NCI-H226 (cell line): ENCODE results near the gene EPOP.
"Not testable (repeated sequence)": the region's sequence is repeated elsewhere in the genome, so short reads cannot be mapped to it uniquely, and the experiment has no call there.

Experiments
- DNase-seq: peaks from one replicate; pipeline ENCODE4 v3.0.0-alpha.2; 2015

Gene EPOP

DNA sequence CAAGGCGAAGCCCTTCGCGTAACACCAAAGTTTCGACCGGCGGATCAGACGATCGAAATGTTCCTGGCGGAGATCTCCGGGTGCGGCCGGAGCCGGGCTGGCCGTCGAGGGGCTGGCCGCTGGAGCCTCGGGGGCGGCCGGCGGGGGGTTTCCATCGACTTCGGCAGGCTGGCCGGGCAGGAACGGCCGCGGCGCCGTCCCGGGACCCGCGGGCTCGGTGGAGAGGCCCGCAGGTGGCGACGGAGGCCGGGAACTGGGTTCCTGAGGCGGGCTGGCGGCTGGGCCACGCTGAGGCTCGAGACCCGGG, 1.1 kb downstream of the EPOP start:
- no peak for DNase-seq

GRCh38 chr17:38672788-38673706, 1.7 kb downstream of the EPOP start:
- no peak for DNase-seq

DNA sequence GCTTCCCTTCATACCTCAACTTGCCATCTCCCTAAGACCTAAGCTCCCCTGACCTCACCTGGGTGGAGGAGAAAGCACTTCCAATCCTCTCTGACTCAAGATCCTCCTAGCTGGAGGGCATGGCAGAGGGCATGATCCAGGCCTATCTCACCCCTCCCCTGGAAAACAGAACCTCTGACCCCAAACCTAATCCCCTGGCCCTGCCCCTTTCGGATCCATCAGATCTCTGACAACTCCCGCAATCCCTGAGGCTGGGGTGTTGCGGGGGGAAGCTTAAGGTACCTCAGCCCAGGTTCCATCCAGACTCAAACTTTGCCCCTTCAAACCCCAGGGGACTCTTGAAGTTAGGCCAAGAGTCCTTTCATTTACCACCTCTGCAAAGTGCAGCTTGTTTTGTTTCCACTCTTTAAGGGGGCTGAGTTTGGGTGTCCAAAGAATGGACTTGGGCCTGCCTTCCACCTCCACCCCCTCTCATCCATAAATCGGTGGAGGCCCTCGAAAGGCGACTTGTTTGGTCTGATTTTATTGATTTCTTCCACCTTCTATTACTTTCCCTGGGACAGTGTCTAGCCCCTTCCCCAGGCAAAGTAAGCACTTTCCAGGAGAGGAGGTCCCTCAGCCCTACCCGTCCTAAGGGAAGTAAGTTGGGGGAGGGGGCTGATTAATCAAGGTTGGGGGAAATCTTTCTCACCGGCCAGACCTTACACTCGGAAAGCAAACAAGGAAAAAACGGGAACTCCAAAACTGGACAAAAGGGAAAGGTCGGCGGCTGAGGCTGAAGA, 2.6 kb downstream of the EPOP start:
- no peak for DNase-seq

- DNase-seq = no peak
Measured at GRCh38 chr17:38669520-38669919, 5.2 kb downstream of the EPOP start.

GRCh38 chr17:38667787-38668122, 7.0 kb downstream of the EPOP start:
- DNase-seq = no peak

DNA sequence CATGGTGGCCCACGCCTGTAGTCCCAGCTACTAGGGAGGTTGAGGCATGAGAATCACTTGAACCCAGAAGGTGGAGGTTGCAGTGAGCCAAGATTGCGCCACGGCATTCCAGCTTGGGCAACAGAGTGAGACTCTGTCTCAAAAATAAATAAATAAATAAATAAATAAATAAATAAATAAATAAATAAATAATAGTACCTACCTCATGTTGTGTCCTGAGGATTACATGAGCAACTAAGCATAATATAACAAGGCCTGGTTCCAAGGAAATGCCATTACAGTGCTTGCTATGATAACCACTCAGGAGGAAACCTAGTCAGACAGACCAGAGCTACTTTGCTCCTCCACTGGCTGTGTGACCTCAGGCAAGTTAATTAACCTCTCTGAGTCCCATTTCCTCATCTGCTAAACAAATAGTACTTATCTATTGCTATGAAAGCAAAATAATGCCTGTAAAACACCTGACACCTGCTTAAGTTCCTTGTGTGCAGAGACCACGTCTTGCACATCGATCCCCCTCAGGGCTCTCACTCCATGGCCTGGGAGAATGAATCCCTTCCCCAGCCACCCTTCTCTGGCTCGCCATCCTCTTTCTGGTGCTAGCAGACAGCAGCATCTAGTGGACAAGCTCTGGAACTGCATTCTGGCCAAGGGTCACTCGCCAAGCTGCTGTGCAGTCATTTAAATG, 7.5 kb downstream of the EPOP start:
- DNase-seq = peak; percentile 42

- peak; percentile 36 for DNase-seq
Measured at GRCh38 chr17:38663964-38664644, 10.7 kb downstream of the EPOP start.

- peak; percentile 65 for DNase-seq
Measured at GRCh38 chr17:38663125-38663751, 11.5 kb downstream of the EPOP start.

DNA sequence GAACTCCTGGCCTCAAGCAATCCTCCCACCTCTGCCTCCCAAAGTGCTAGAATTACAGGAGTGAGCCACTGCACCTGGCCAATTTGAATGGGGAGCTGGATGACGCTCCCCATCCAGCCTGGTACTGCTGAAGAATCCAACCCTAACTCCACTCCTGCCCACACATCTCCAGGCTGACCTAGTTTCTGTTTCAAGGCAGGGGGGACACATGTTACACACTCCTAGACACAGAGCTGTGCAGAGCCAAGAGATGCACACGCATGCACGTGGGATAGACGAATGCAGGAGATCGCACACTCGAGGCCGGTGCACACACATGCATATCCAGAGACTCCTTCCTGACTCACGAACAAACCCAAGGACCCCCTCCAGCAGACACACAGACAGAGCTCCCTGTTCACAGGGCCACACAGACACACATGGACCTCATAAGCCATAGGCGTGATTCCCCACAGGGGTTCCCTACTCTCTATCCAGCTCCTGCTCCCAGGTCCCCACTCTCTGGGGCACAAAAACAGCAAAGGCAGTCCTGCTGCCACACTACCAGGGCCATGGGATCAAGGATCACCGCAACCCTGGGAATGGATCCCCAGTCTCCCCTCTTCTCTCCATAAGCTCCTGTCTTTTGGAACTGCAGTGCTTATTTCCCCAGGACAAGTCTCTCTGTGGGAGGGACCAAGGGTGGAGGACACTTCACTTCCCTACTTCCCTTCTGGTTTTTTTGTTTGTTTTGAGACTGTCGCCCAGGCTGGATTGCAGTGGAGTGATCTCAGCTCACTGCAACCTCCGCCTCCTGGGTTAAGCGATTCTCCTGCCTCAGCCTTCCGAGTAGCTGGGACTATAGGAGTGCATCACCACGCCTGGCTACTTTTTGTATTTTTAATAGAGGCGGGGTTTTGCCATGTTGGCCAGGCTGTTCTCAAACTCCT, 14.4 kb downstream of the EPOP start:
- DNase-seq = no peak

DNA sequence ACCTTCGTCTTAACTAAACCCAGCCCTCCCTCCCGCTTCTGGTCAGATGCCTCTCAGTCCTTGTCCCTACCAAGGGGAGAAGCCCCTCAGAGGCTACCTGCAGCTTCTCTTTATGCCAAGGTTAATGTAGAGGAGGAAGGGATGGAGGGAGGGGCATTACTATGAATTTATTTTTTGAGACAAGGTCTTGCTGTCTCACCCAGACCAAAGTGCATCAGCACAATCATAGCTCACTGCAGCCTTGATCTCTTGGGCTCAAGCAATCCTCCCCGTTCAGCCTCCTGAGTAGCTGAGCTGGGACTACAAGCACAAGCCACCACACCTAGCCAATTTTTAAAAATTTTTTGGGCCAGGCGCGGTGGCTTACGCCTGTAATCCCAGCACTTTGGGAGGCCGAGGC, 15.3 kb downstream of the EPOP start:
- no peak for DNase-seq

DNA sequence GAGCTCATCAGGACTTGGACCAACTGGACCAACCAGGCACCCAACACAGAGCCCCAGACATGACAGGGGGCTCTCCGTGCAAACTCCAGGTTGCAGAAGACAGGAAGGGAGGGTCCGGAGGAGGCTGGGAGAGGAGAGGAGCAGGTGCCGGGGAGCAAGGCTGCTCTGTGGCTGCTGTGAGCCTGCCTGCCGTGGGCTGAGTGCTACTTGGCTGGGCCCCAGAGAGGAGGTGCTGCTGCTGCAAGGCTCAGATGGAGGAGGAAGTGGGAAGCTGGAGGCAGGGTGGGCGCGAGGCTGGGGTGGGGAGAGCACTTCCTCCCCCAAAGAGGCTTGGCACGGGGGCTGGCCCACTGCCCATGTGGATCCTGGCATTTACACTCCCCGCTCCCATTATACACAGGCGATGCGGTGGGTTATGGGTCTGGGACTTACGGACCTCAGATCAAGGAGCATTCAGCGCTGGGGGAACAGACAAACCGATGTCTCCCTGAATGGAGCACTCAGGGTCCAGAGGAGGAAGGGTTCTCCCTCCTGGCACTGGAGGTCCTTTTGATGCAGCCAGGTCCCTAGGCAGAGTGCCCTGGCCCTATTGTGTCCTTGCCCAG, 15.9 kb downstream of the EPOP start:
- no peak for DNase-seq

GRCh38 chr17:38657824-38658740, 16.7 kb downstream of the EPOP start:
- DNase-seq = no peak

DNA sequence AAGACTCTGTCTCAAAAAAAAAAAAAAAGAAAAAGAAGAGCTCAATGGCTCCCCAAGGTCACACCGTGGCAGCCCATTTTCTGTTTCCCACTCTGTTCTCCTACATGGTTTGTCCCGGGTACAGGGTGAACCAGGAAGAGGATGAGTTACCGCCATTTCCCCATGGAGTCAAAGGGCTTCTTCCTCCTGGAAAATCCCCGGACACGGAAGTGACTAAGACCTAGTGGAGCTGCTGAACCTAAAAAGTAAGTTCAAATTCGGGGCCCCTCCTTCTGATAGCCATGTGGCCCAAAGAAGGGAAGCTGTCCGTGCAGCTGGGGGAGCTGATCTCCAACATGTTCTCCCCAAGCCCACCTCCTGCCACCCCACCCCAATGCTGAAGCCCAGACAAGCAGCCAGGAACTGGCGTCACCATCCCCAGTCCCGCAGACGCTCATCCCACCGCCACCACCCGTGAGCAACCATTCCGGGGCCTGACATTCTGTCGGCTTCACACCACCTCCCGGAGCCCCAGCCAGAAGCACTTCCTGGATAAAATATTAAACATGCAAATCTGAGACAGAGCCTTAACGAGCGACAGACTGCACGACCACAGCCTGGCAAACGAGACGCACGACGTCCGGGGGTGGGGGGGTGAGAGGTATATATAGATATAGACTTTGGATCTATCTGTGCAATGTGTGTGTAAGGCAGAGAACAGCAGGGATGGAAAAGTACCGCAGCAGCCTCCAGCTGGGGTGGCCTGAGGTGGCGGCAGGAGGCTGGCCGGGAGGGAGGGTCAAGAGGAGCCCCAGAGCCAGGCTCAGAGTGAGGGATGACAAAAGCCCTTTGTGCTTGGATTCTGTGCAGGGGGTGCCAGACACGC, 17.6 kb downstream of the EPOP start:
- DNase-seq = no peak

DNA sequence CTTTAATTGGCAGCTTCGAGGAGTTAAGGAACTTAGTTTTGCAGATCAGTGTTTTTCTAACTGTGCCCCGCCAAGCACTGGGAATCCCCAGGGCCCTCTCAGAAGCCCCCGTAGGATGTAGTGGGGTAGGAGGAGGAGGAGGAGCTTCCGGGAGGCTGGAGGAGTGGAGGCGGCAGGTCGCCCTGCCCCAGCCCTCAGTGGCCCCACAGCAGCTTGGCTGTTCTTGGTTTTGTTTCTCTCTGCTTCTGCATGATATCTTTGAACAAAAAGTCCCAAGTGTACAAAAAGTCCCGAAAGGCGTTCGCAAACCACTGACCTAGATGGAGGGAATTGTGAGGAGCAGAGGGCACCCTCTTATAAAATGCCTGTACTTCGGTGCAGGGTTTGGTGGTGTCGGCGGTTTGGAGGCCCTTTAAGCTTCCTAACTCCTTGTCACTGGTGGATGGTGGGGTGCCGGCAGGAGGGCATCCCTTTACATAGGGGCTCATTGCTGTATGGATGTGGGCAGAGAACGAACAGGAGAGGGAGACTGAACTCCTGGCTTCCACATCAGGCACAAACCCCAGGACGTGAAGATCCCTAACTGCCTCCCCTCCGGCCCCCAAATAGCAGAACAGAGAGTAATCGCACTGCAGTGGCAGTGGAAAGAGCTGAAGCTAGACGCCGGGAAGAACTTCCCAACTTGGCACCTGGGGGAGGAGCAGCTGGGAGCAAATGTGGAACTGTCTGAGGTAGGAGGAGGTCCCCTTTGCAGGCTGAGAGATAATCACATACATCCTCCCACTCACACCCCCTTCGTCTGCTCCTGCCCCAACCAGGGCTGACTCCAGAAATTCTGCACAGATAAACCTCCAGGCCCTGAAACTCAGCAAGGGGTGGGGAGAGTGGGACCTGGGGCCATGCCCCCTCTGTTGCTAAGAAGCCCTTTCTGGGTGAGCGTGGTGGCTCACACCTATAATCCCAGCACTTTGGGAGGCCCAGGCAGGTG, 20.1 kb downstream of the EPOP start:
- no peak for DNase-seq

DNA sequence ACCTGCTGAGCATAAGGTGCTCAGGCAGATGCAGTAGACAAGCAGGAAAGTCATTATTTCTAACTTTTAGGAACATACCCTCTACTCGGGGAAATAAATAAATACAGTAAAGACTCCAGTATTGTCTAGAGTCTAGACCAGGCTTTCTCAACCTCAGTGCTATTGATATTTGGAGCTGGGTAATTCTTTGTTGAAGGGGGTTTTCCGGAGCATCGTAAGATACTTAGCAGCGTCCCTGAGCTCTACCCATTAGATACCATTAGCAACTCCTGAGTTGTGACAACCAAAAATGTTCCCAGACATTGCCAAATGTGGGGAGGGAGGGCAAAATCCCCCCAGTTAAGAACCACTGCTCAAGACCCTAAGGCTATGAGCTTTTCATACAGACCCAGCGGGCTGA, 21.1 kb downstream of the EPOP start:
- DNase-seq = no peak

- no peak for DNase-seq
Measured at GRCh38 chr17:38653230-38653629, 21.5 kb downstream of the EPOP start.

- DNase-seq = not testable (repeated sequence)
Measured at GRCh38 chr17:38650653-38651173, 24.0 kb downstream of the EPOP start.
